ENCODE measurements around the gene SRSF2. TPM values are rescaled to one million over a fixed set of nuclear protein-coding genes. Genes with fewer than 3 reads are reported as not detected.
"Not testable (repeated sequence)": the region's sequence is repeated elsewhere in the genome, so short reads cannot be mapped to it uniquely, and the experiment has no call there.

The SRSF2 gene
- total and polyA plus RNA-seq, 9 donors, result 111 to 238 (median 218) TPM

- no peak for DNase-seq
- Histone ChIP-seq H3K9me3 (replicated peaks; ENCODE audit: control insufficient read depth, low read depth, low read length) (no peaks in the 10 kb centered on the region), H3K27ac (ENCODE audit: low read length) (no peak overlapping the region), H3K27me3 (ENCODE audit: control insufficient read depth, insufficient read depth, low read length) (no peaks in the 10 kb centered on the region), H3K36me3 (ENCODE audit: control insufficient read depth, insufficient read depth, low read length) (peaks cover 44% of the 10 kb centered on the region), H3K4me3 (ENCODE audit: low read length) (no peak overlapping the region), H3K4me1 (ENCODE audit: control insufficient read depth, insufficient read depth, low read length) (peaks cover 8% of the 10 kb centered on the region)
- no CpG with 5 or more reads among the region's 3 CpGs for whole genome bisulfite sequencing (ENCODE audit: insufficient coverage)
Observed at GRCh38 chr17:76732734-76733617, 4.2 kb downstream of the SRSF2 start.

- H3K27ac ChIP-seq (ENCODE audit: low read length); H3K9me3 ChIP-seq (replicated peaks; ENCODE audit: control insufficient read depth, low read depth, low read length); H3K27me3 ChIP-seq (ENCODE audit: control insufficient read depth, insufficient read depth, low read length); DNase-seq; H3K4me3 ChIP-seq (ENCODE audit: low read length): not testable (repeated sequence)
- peaks cover 17% of the 10 kb centered on the region for H3K4me1 ChIP-seq (ENCODE audit: control insufficient read depth, insufficient read depth, low read length)
- H3K36me3 ChIP-seq (ENCODE audit: control insufficient read depth, insufficient read depth, low read length), result peaks cover 44% of the 10 kb centered on the region
- WGBS (ENCODE audit: insufficient coverage), result 81% methylated on average over 9 of the region's 13 CpGs
Observed at GRCh38 chr17:76731800-76732733, 5.1 kb downstream of the SRSF2 start.

GRCh38 chr17:76727745-76728456, 9.2 kb downstream of the SRSF2 start:
- H3K27ac ChIP-seq (ENCODE audit: low read length), result peak overlapping the region; percentile 99
- H3K36me3 ChIP-seq (ENCODE audit: control insufficient read depth, insufficient read depth, low read length), result peaks cover 36% of the 10 kb centered on the region
- H3K4me1 ChIP-seq (ENCODE audit: control insufficient read depth, insufficient read depth, low read length), result peaks cover 22% of the 10 kb centered on the region
- no peaks in the 10 kb centered on the region for H3K9me3 ChIP-seq (replicated peaks; ENCODE audit: control insufficient read depth, low read depth, low read length)
- WGBS (ENCODE audit: insufficient coverage), result 76% methylated on average over 13 of the region's 18 CpGs
- peak; percentile 39 for DNase-seq
- no peaks in the 10 kb centered on the region for H3K27me3 ChIP-seq (ENCODE audit: control insufficient read depth, insufficient read depth, low read length)
- H3K4me3 ChIP-seq (ENCODE audit: low read length), result peak overlapping the region; percentile 78

- Histone ChIP-seq H3K4me3 (ENCODE audit: low read length) (peak within 1 kb of the TSS; percentile 78), H3K4me1 (ENCODE audit: control insufficient read depth, insufficient read depth, low read length) (peaks cover 21% of the 10 kb centered on the region), H3K27ac (ENCODE audit: low read length) (peak within 1 kb of the TSS; percentile 99), H3K9me3 (replicated peaks; ENCODE audit: control insufficient read depth, low read depth, low read length) (no peaks in the 10 kb centered on the region), H3K27me3 (ENCODE audit: control insufficient read depth, insufficient read depth, low read length) (no peaks in the 10 kb centered on the region), H3K36me3 (ENCODE audit: control insufficient read depth, insufficient read depth, low read length) (peaks cover 40% of the 10 kb centered on the region)
- under 1% methylated on average over 56 of the region's 71 CpGs for WGBS (ENCODE audit: insufficient coverage)
- peak; percentile 91 for DNase-seq
Observed at GRCh38 chr17:76726776-76727718, 10.1 kb downstream of the SRSF2 start, which contains the start of gene METTL23. METTL23 (plus strand) TSS chr17:76726839; CDS start chr17:76729711, 2,872 bp downstream.

GRCh38 chr17:76726231-76726775, 10.8 kb downstream of the SRSF2 start, which contains the start of gene JMJD6:
JMJD6 (minus strand) TSS chr17:76726606; CDS start chr17:76726475, 131 bp downstream.
- H3K4me3 ChIP-seq (ENCODE audit: low read length), result peak within 1 kb of the TSS; percentile 78
- WGBS (ENCODE audit: insufficient coverage), result under 1% methylated on average over 60 of the region's 60 CpGs
- peak; percentile 99 for DNase-seq
- H3K27me3 ChIP-seq (ENCODE audit: control insufficient read depth, insufficient read depth, low read length), result no peaks in the 10 kb centered on the region
- peaks cover 21% of the 10 kb centered on the region for H3K4me1 ChIP-seq (ENCODE audit: control insufficient read depth, insufficient read depth, low read length)
- peak within 1 kb of the TSS; percentile 99 for H3K27ac ChIP-seq (ENCODE audit: low read length)
- peaks cover 42% of the 10 kb centered on the region for H3K36me3 ChIP-seq (ENCODE audit: control insufficient read depth, insufficient read depth, low read length)
- H3K9me3 ChIP-seq (replicated peaks; ENCODE audit: control insufficient read depth, low read depth, low read length), result no peaks in the 10 kb centered on the region

- Histone ChIP-seq H3K27ac (ENCODE audit: low read length) (peak overlapping the region; percentile 99), H3K27me3 (ENCODE audit: control insufficient read depth, insufficient read depth, low read length) (no peaks in the 10 kb centered on the region), H3K4me1 (ENCODE audit: control insufficient read depth, insufficient read depth, low read length) (peaks cover 21% of the 10 kb centered on the region), H3K36me3 (ENCODE audit: control insufficient read depth, insufficient read depth, low read length) (peaks cover 45% of the 10 kb centered on the region), H3K4me3 (ENCODE audit: low read length) (peak overlapping the region; percentile 78), H3K9me3 (replicated peaks; ENCODE audit: control insufficient read depth, low read depth, low read length) (no peaks in the 10 kb centered on the region)
- DNase-seq, result peak; percentile 79
- WGBS (ENCODE audit: insufficient coverage), result 10% methylated on average over 35 of the region's 38 CpGs
Observed at GRCh38 chr17:76725580-76726230, 11.4 kb downstream of the SRSF2 start.

- Histone ChIP-seq H3K9me3 (replicated peaks; ENCODE audit: control insufficient read depth, low read depth, low read length) (no peaks in the 10 kb centered on the region), H3K27ac (ENCODE audit: low read length) (no peak overlapping the region), H3K4me3 (ENCODE audit: low read length) (no peak overlapping the region), H3K36me3 (ENCODE audit: control insufficient read depth, insufficient read depth, low read length) (peaks cover 54% of the 10 kb centered on the region), H3K27me3 (ENCODE audit: control insufficient read depth, insufficient read depth, low read length) (no peaks in the 10 kb centered on the region), H3K4me1 (ENCODE audit: control insufficient read depth, insufficient read depth, low read length) (peaks cover 21% of the 10 kb centered on the region)
- DNase-seq, result no peak
- 93% methylated on average over 5 of the region's 9 CpGs for WGBS (ENCODE audit: insufficient coverage)
Observed at GRCh38 chr17:76723812-76724211, 13.3 kb downstream of the SRSF2 start.

- not testable (repeated sequence) for H3K9me3 ChIP-seq (replicated peaks; ENCODE audit: control insufficient read depth, low read depth, low read length); H3K4me3 ChIP-seq (ENCODE audit: low read length); DNase-seq; H3K27ac ChIP-seq (ENCODE audit: low read length); H3K27me3 ChIP-seq (ENCODE audit: control insufficient read depth, insufficient read depth, low read length)
- Histone ChIP-seq H3K4me1 (ENCODE audit: control insufficient read depth, insufficient read depth, low read length) (peaks cover 20% of the 10 kb centered on the region), H3K36me3 (ENCODE audit: control insufficient read depth, insufficient read depth, low read length) (peaks cover 61% of the 10 kb centered on the region)
- 100% methylated on average over 1 of the region's 8 CpGs for WGBS (ENCODE audit: insufficient coverage)
Observed at GRCh38 chr17:76722977-76723376, 14.2 kb downstream of the SRSF2 start.

Measured in muscle of leg (tissue), 11 donors.